ENCODE measurements around the gene DGKD. TPM values are rescaled to one million over a fixed set of nuclear protein-coding genes. Genes with fewer than 3 reads are reported as not detected.

Gene DGKD
- total RNA-seq, 2 donors from 2014 or later, result 82.4 to 124 TPM

- Mint-ChIP-seq H3K4me1 (ENCODE audit: low read depth in 2 of 2) (peaks cover 32 to 39% of the 10 kb centered on the region in 2 donors), H3K9me3 (peaks cover 4% of the 10 kb centered on the region), H3K27me3 (no peaks in the 10 kb centered on the region), H3K27ac (peak overlapping the region in 1 of 2 donors; percentile 52), H3K4me3 (no peak overlapping the region), H3K36me3 (peaks cover 23% of the 10 kb centered on the region)
- no peak for ATAC-seq
- no peak for DNase-seq (ENCODE audit: low spot score)
These were observed 75.8 kb downstream of the DGKD start for GRCh38 chr2:233430081-233430480.

GRCh38 chr2:233430651-233431050 lies 76.4 kb downstream of the DGKD start:
- Mint-ChIP-seq H3K4me3 (no peak overlapping the region), H3K9me3 (peaks cover 4% of the 10 kb centered on the region), H3K27me3 (no peaks in the 10 kb centered on the region), H3K4me1 (ENCODE audit: low read depth in 2 of 2) (peaks cover 30 to 36% of the 10 kb centered on the region in 2 donors), H3K36me3 (peaks cover 21% of the 10 kb centered on the region), H3K27ac (no peak overlapping the region)
- ATAC-seq (no peak), DNase-seq (ENCODE audit: low spot score) (no peak)

DNA sequence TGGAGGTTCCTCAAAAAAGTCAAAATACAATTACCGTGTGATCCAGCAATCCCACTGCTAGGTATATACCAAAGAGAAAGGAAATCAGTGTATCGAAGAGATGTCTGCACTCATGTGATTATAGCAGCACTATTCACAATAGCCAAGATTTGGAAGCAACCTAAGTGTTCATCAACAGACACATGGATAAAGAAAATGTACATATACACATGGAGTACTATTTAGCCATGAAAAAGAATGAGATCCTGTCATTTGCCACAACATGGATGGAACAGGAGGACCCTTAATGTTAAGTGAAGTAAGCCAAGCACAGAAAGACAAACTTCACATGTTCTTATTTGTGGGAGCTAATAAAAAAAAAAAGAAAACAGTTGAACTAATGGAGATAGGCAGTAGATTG lies 78.7 kb downstream of the DGKD start:
- H3K27me3 Mint-ChIP-seq, result no peaks in the 10 kb centered on the region
- H3K4me3 Mint-ChIP-seq, result no peak overlapping the region
- ATAC-seq (no peak), DNase-seq (ENCODE audit: low spot score) (no peak)
- H3K27ac Mint-ChIP-seq, result peak overlapping the region in 1 of 2 donors; percentile 15
- H3K9me3 Mint-ChIP-seq, result no peaks in the 10 kb centered on the region
- H3K4me1 Mint-ChIP-seq (ENCODE audit: low read depth in 2 of 2), result peaks cover 12 to 16% of the 10 kb centered on the region in 2 donors
- H3K36me3 Mint-ChIP-seq, result peaks cover 5% of the 10 kb centered on the region

DNA sequence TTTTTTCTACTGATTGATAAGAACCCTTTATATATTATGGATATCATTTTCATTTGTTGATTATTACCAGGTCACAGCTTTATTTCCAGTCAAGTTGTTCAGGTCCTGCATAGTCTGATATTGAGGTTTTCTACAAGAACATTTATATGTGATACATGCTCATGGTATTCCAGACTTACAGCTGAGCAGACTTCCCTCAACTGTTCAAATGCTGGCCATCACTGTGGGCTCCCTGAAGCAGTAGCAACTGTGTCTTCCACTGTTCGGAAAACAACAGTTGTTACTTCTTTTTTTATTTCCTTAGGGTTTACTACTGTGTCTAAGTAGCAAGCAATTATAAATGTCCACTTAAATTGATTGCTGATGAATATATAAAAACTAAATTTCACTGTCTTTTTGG lies 79.5 kb downstream of the DGKD start:
- DNase-seq (ENCODE audit: low spot score) (no peak), ATAC-seq (no peak)
- Mint-ChIP-seq H3K27ac (no peak overlapping the region), H3K27me3 (no peaks in the 10 kb centered on the region), H3K9me3 (no peaks in the 10 kb centered on the region), H3K4me3 (no peak overlapping the region), H3K36me3 (peaks cover 9% of the 10 kb centered on the region), H3K4me1 (ENCODE audit: low read depth in 2 of 2) (peaks cover 12 to 15% of the 10 kb centered on the region in 2 donors)

- no peak for DNase-seq (ENCODE audit: low spot score)
- Mint-ChIP-seq H3K9me3 (no peaks in the 10 kb centered on the region), H3K27me3 (no peaks in the 10 kb centered on the region), H3K4me3 (no peak overlapping the region), H3K36me3 (peaks cover 11% of the 10 kb centered on the region), H3K4me1 (ENCODE audit: low read depth in 2 of 2) (peaks cover 8 to 12% of the 10 kb centered on the region in 2 donors), H3K27ac (no peak overlapping the region)
- no peak for ATAC-seq
These were observed 80.5 kb downstream of the DGKD start for GRCh38 chr2:233434666-233435330.

DNA sequence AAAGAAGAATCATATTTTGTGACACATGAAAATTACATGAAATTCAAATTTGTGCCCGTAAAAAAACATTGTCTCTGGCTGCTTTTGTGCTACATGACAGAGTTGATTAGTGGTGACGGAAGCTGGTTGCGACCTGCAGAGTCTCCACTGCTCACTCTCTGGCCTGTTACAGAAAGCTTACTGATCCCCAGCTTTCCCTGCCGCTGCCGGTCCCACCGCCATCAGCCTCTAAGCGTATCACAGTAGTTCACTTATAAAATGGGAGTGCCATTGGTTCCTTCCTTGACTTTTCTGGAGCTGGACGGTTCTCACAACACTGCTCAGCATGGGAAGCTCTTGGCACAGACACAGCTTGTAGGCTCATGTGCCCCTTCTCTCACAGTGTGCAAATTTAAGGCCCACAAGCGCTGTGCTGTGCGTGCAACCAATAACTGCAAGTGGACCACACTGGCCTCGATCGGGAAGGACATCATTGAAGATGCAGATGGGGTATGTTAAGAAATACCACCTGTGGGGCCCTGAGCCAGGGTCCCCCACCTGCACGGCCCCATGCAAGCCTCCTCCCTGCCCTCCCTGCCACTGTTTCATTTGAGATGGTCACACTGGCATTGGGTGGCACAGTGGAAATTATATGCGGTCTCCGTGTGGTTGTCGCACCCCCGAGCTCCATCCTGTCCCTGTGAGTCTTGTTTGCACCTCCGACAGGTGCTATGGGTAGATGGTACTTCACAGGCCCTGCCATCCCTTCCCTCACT lies 81.3 kb downstream of the DGKD start:
- H3K4me3 Mint-ChIP-seq, result no peak overlapping the region
- H3K4me1 Mint-ChIP-seq (ENCODE audit: low read depth in 2 of 2), result peaks cover 8 to 18% of the 10 kb centered on the region in 2 donors
- no peak overlapping the region for H3K27ac Mint-ChIP-seq
- DNase-seq (ENCODE audit: low spot score), result peak; percentile 58
- H3K9me3 Mint-ChIP-seq, result no peaks in the 10 kb centered on the region
- ATAC-seq, result no peak
- H3K27me3 Mint-ChIP-seq, result no peaks in the 10 kb centered on the region
- H3K36me3 Mint-ChIP-seq, result peaks cover 11% of the 10 kb centered on the region

- DNase-seq (ENCODE audit: low spot score) (peak; percentile 44), ATAC-seq (no peak)
- Mint-ChIP-seq H3K27ac (no peak overlapping the region), H3K36me3 (peaks cover 11% of the 10 kb centered on the region), H3K27me3 (no peaks in the 10 kb centered on the region), H3K4me1 (ENCODE audit: low read depth in 2 of 2) (peaks cover 12 to 23% of the 10 kb centered on the region in 2 donors), H3K4me3 (no peak overlapping the region), H3K9me3 (no peaks in the 10 kb centered on the region)
These were observed 81.9 kb downstream of the DGKD start for GRCh38 chr2:233436191-233436581.

- ATAC-seq (no peak), DNase-seq (ENCODE audit: low spot score) (peak; percentile 31)
- no peaks in the 10 kb centered on the region for H3K9me3 Mint-ChIP-seq
- H3K4me3 Mint-ChIP-seq, result no peak overlapping the region
- peaks cover 8 to 25% of the 10 kb centered on the region in 2 donors for H3K4me1 Mint-ChIP-seq (ENCODE audit: low read depth in 2 of 2)
- no peak overlapping the region for H3K27ac Mint-ChIP-seq
- no peaks in the 10 kb centered on the region for H3K27me3 Mint-ChIP-seq
- H3K36me3 Mint-ChIP-seq, result peaks cover 11% of the 10 kb centered on the region
These were observed 82.6 kb downstream of the DGKD start for GRCh38 chr2:233436691-233437438.

- Mint-ChIP-seq H3K9me3 (no peaks in the 10 kb centered on the region), H3K36me3 (peaks cover 11% of the 10 kb centered on the region), H3K27me3 (no peaks in the 10 kb centered on the region), H3K4me3 (no peak overlapping the region), H3K27ac (no peak overlapping the region), H3K4me1 (ENCODE audit: low read depth in 2 of 2) (peaks cover 8 to 25% of the 10 kb centered on the region in 2 donors)
- peak; percentile 39 for DNase-seq (ENCODE audit: low spot score)
- no peak for ATAC-seq
These were observed 83.2 kb downstream of the DGKD start for GRCh38 chr2:233437439-233437955.

DNA sequence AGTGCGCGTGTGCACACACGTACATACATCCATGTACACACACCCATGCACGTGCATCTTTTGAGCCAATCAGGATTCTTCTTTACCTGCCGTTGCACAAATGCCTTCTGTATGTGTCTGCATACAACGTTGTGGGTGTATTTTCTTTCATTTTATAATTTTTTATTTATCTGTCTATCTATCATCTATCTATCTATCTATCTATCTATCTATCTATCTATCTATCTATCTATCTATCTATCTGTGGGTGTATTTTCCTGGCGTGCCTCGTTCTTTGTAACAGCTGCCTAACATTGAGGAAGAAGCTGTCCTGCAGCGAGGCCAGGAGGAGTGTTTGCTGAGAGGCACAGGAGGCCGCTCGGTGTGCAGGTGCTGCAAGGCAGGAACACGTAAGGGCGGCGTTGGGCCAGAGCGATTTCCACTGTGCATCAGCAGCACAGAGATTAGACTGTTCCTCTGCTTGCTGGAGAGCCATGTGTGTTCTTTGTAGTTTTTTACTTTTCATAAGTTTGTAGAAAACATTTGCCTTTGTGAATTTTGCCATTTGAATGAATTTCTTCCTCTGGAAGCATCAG lies 84.4 kb downstream of the DGKD start:
- ATAC-seq (no peak), DNase-seq (ENCODE audit: low spot score) (peak; percentile 22)
- Mint-ChIP-seq H3K27me3 (no peaks in the 10 kb centered on the region), H3K9me3 (no peaks in the 10 kb centered on the region), H3K36me3 (peaks cover 15% of the 10 kb centered on the region), H3K4me1 (ENCODE audit: low read depth in 2 of 2) (peaks cover 12 to 24% of the 10 kb centered on the region in 2 donors), H3K4me3 (no peak overlapping the region), H3K27ac (peak overlapping the region in 1 of 2 donors; percentile 43)

DNA sequence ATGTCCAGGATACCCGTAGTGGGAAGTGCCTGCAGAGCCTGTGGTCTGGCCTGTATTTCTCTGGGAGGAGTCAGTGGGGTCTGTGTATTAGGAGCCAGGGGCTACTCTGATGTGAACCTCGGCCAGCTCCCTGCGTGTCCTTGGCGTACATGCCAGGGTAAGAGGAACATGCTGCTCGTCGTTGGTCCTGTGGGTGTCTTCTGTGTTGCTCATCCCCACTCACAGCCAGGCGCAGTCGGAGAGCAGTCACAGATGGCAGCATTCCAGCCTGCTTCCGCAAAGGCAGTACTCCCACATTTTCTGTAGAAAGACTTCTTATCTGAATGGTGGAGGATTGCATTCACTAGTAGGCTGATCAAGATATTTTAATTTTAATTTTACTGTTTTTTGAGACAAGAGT lies 84.9 kb downstream of the DGKD start:
- ATAC-seq (no peak), DNase-seq (ENCODE audit: low spot score) (peak; percentile 18)
- no peaks in the 10 kb centered on the region for H3K9me3 Mint-ChIP-seq
- no peaks in the 10 kb centered on the region for H3K27me3 Mint-ChIP-seq
- H3K27ac Mint-ChIP-seq, result peak overlapping the region; percentile 43 to 77
- H3K36me3 Mint-ChIP-seq, result peaks cover 15% of the 10 kb centered on the region
- no peak overlapping the region for H3K4me3 Mint-ChIP-seq
- H3K4me1 Mint-ChIP-seq (ENCODE audit: low read depth in 2 of 2), result peaks cover 17 to 27% of the 10 kb centered on the region in 2 donors

DNA sequence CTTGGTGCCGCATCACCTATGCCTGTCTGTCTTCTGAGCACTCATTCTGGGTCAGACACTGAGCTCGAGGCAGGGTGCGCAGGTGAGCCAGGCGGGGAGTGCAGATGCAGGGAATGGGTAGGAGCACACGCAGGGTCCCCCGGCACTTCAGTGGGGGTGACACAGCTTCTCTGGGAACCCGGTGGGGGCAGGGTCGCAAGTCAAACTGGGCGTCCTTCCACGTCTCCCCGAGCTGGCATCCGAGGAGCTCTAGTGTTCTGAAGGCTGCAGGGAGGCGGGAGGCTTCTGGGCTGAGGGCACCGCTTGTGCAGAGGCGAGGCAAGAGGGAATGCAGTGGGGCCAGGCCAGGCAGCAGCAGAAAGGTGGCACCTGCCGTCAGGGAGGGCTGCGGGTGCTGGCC lies 86.0 kb downstream of the DGKD start:
- Mint-ChIP-seq H3K4me3 (no peak overlapping the region), H3K27me3 (no peaks in the 10 kb centered on the region), H3K4me1 (ENCODE audit: low read depth in 2 of 2) (peaks cover 23 to 34% of the 10 kb centered on the region in 2 donors), H3K9me3 (no peaks in the 10 kb centered on the region), H3K27ac (peak overlapping the region in 1 of 2 donors; percentile 77), H3K36me3 (peaks cover 10% of the 10 kb centered on the region)
- DNase-seq (ENCODE audit: low spot score) (peak; percentile 26), ATAC-seq (no peak)

DNA sequence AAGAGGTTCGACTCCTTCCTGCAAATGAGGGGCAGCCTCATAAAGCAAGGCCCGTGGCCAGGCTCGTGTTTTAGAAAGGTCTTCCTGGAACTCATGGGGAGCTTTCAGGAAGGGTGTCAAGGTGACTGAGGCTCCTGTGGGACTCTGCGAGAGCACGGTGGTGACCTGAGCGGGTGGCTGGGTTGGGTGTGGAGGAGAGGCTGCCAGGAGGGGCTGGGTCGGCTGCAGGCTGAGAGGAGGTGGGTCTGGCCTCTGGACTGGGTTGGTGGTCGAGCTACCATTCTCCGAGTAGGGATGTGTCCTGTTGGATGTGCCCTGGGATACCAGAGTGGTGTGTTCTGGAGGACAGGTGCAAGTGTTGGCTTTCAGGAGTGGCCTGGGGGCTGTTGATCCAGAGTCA lies 86.4 kb downstream of the DGKD start:
- H3K4me3 Mint-ChIP-seq, result no peak overlapping the region
- H3K4me1 Mint-ChIP-seq (ENCODE audit: low read depth in 2 of 2), result peaks cover 23 to 34% of the 10 kb centered on the region in 2 donors
- H3K27ac Mint-ChIP-seq, result peak overlapping the region in 1 of 2 donors; percentile 16
- no peak for ATAC-seq
- peaks cover 12% of the 10 kb centered on the region for H3K36me3 Mint-ChIP-seq
- H3K9me3 Mint-ChIP-seq, result no peaks in the 10 kb centered on the region
- H3K27me3 Mint-ChIP-seq, result no peaks in the 10 kb centered on the region
- DNase-seq (ENCODE audit: low spot score), result no peak
